ENCODE results near the gene PIEZO1.

Gene PIEZO1

DNA sequence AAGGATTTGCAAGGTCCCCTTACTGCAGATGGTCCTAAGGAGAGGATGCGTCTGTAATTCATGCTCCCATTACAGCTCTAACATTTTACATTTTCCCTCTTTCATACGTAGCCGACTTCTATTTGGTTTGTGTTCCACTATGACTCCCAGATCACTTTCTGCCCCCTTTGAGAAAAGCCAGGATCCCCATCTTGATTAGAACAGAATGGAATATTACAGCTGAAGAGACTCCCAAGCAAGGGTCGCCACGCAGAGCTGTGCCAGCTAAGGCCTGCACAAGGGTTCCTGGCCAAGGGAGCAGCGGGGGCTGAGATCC lies 15.2 kb upstream of the PIEZO1 start:
- Histone ChIP-seq H3K27ac (ENCODE audit: low read depth, low read length) (peak overlapping the region; percentile 95), H3K4me3 (ENCODE audit: low read length) (peak overlapping the region; percentile 98), H3F3A (ENCODE audit: control insufficient read depth, insufficient read depth) (peaks cover 26% of the 10 kb centered on the region), H3K79me2 (ENCODE audit: control insufficient read depth, low read length) (peaks cover 40% of the 10 kb centered on the region), H4K20me1 (ENCODE audit: control insufficient read depth, insufficient read depth, low read depth, low read length) (peaks cover 4% of the 10 kb centered on the region; the same call in 1 of the 2 replicates), H3K4me1 (ENCODE audit: control insufficient read depth, low read length) (peaks cover 49% of the 10 kb centered on the region), H3K4me2 (ENCODE audit: low read length) (peak overlapping the region; percentile 91), H3K9me2 (replicated peaks; ENCODE audit: control insufficient read depth, low read length) (no peaks in the 10 kb centered on the region), H3K9me3 (ENCODE audit: control insufficient read depth, insufficient read depth, low read length) (no peaks in the 10 kb centered on the region), H3K27me3 (ENCODE audit: control insufficient read depth, low read length) (no peaks in the 10 kb centered on the region), H3K36me3 (ENCODE audit: control insufficient read depth, low read length) (peaks cover 37% of the 10 kb centered on the region)
- TF ChIP-seq, protein P1, sequence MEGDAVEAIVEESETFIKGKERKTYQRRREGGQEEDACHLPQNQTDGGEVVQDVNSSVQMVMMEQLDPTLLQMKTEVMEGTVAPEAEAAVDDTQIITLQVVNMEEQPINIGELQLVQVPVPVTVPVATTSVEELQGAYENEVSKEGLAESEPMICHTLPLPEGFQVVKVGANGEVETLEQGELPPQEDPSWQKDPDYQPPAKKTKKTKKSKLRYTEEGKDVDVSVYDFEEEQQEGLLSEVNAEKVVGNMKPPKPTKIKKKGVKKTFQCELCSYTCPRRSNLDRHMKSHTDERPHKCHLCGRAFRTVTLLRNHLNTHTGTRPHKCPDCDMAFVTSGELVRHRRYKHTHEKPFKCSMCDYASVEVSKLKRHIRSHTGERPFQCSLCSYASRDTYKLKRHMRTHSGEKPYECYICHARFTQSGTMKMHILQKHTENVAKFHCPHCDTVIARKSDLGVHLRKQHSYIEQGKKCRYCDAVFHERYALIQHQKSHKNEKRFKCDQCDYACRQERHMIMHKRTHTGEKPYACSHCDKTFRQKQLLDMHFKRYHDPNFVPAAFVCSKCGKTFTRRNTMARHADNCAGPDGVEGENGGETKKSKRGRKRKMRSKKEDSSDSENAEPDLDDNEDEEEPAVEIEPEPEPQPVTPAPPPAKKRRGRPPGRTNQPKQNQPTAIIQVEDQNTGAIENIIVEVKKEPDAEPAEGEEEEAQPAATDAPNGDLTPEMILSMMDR (IDR thresholded peaks at IDR 0.05; ENCODE audit: low read depth, low read length, poor library complexity, severe bottlenecking): no peak
- no peak for TF ChIP-seq EZH2phosphoT487 (IDR thresholded peaks at IDR 0.05; ENCODE audit: borderline replicate concordance, low read length)

DNA sequence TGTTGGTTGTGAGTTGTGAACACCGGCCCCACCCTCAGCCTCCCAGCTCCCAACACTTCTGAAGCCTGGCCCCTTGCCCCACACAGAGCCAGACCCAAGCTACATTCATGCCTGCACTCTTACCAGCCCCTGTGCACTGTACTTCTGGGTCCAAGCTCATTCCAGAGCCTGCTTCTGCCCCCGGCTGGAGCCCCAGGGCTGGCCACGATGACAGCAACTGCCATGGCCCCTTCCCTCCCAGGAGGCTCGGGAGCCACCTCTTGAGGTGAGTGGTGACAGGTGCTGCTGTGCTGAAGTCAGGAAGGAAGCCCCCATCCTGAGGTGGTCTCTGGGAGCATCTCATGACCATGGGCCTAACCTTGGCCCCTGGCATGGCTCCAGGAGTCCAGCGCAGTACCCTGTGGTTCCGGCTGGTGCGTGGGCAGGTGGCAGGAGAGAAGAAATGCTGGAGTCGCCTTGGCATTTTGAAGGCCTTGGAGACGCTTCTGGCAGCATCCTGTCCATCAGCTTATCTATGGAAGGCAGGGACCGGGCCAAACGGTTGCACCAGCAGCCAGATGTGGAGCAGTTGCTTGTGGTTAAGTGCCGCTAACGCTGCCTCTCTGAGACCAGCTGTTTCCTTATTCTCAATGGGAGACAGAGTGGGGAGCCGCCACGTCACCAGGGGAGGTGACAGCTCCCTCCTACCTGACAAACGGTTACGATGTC lies 14.7 kb upstream of the PIEZO1 start:
- peak overlapping the region; percentile 91 for H3K4me2 ChIP-seq (ENCODE audit: low read length)
- TF ChIP-seq, protein P1 (IDR thresholded peaks at IDR 0.05; ENCODE audit: low read depth, low read length, poor library complexity, severe bottlenecking): no peak
- no peak for TF ChIP-seq EZH2phosphoT487 (IDR thresholded peaks at IDR 0.05; ENCODE audit: borderline replicate concordance, low read length)
- H3K9me2 ChIP-seq (replicated peaks; ENCODE audit: control insufficient read depth, low read length): no peaks in the 10 kb centered on the region
- H3K79me2 ChIP-seq (ENCODE audit: control insufficient read depth, low read length): peaks cover 35% of the 10 kb centered on the region
- H3K27me3 ChIP-seq (ENCODE audit: control insufficient read depth, low read length): no peaks in the 10 kb centered on the region
- peaks cover 26% of the 10 kb centered on the region for H3F3A ChIP-seq (ENCODE audit: control insufficient read depth, insufficient read depth)
- peak overlapping the region; percentile 95 for H3K27ac ChIP-seq (ENCODE audit: low read depth, low read length)
- peaks cover 49% of the 10 kb centered on the region for H3K4me1 ChIP-seq (ENCODE audit: control insufficient read depth, low read length)
- H4K20me1 ChIP-seq (ENCODE audit: control insufficient read depth, insufficient read depth, low read depth, low read length): 0 out of 2 replicates have a peak, but pooled peaks cover 2% of the 10 kb centered on the region
- peak overlapping the region; percentile 98 for H3K4me3 ChIP-seq (ENCODE audit: low read length)
- H3K36me3 ChIP-seq (ENCODE audit: control insufficient read depth, low read length): peaks cover 32% of the 10 kb centered on the region
- H3K9me3 ChIP-seq (ENCODE audit: control insufficient read depth, insufficient read depth, low read length): no peaks in the 10 kb centered on the region

DNA sequence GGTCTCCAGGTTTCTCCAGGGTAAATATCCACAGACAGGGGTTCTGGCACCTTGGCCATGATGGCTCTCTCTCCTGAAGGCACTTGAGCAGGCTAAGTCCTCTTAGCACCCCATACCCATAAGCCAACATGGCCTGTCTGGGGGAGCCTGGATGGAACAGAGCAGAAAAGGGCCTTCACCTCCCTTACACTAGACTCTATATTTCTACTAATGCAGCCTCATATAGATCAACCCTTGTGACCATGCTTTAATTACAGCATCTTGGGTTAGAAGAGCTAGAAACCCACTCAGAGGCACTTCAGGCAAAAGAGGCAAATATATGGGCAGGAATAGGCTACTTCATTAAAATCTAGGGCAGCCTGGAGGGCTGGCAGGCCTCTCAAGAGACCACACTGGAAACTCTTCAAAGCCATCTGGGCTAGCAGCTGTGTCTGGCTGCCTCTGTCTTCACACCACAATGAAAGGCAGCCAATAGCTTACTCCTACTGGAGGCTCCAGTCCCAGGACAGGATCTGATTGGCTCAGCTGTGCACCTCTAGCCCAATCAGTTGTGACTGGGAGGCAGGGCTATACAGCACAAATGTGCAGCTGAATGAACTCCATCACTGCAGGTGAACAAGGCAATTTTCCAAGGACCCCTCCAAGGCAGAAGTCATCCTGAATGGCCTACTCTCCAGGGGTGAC lies 13.9 kb upstream of the PIEZO1 start:
- H3K27ac ChIP-seq (ENCODE audit: low read depth, low read length): peak overlapping the region; percentile 95
- peaks cover 26% of the 10 kb centered on the region for H3F3A ChIP-seq (ENCODE audit: control insufficient read depth, insufficient read depth)
- H3K79me2 ChIP-seq (ENCODE audit: control insufficient read depth, low read length): peaks cover 26% of the 10 kb centered on the region
- peaks cover 56% of the 10 kb centered on the region for H3K4me1 ChIP-seq (ENCODE audit: control insufficient read depth, low read length)
- H3K4me2 ChIP-seq (ENCODE audit: low read length): peak overlapping the region; percentile 91; the same call in 1 of the 2 replicates
- 0 out of 2 replicates have a peak overlapping the region, but pooled peaks have one; percentile 98 for H3K4me3 ChIP-seq (ENCODE audit: low read length)
- peaks cover 25% of the 10 kb centered on the region for H3K36me3 ChIP-seq (ENCODE audit: control insufficient read depth, low read length)
- TF ChIP-seq, protein P1 (IDR thresholded peaks at IDR 0.05; ENCODE audit: low read depth, low read length, poor library complexity, severe bottlenecking): no peak
- no peak for TF ChIP-seq EZH2phosphoT487 (IDR thresholded peaks at IDR 0.05; ENCODE audit: borderline replicate concordance, low read length)
- H4K20me1 ChIP-seq (ENCODE audit: control insufficient read depth, insufficient read depth, low read depth, low read length): no peaks in the 10 kb centered on the region
- H3K9me2 ChIP-seq (replicated peaks; ENCODE audit: control insufficient read depth, low read length): no peaks in the 10 kb centered on the region
- no peaks in the 10 kb centered on the region for H3K9me3 ChIP-seq (ENCODE audit: control insufficient read depth, insufficient read depth, low read length)
- no peaks in the 10 kb centered on the region for H3K27me3 ChIP-seq (ENCODE audit: control insufficient read depth, low read length)

Data from DOHH2 (cell line).